Activated CD4-positive, alpha-beta T cell treated with anti-CD3 and anti-CD28 coated beads for 36 hours (primary cell): Measurements from ENCODE around the gene ABCC8. TPM values are rescaled to one million over a fixed set of nuclear protein-coding genes. Genes with fewer than 3 reads are reported as not detected.

Experiments used
- ATAC-seq: fragments of 200-7000 bp; cut with Tn5 transposase; one replicate; pipeline ENCODE4 v1.10.0; 2021; ENCODE audit warnings: mild to moderate bottlenecking, moderate library complexity
- CTCF ChIA-PET: fragments of 350-600 bp; sonication (Branson Sonifier 250); formaldehyde crosslinking; loops from one replicate; lab custom pipeline; 2021; ENCODE audit warnings: antibody characterized with exemption; lab: Charles Lee
- POLR2A ChIA-PET: fragments of 350-600 bp; sonication (Branson Sonifier 250); formaldehyde crosslinking; loops from one replicate; lab custom pipeline; 2021; ENCODE audit warnings: antibody characterized with exemption, inconsistent platforms; lab: Charles Lee
- DNase-seq: peaks from one replicate; pipeline ENCODE4 v3.0.0-alpha.2; 2020
- H3K27ac Mint-ChIP-seq: one replicate; pipeline ENCODE4 v1.8.0; 2021; ENCODE audit warnings: mixed read lengths
- H3K27me3 Mint-ChIP-seq: one replicate; pipeline ENCODE4 v1.8.0; 2021; ENCODE audit warnings: mixed read lengths
- H3K36me3 Mint-ChIP-seq: one replicate; pipeline ENCODE4 v1.8.0; 2021; ENCODE audit warnings: low read depth, mixed read lengths
- H3K4me1 Mint-ChIP-seq: one replicate; pipeline ENCODE4 v1.8.0; 2021; ENCODE audit warnings: mixed read lengths
- H3K4me3 Mint-ChIP-seq: one replicate; pipeline ENCODE4 v1.8.0; 2021; ENCODE audit warnings: mild to moderate bottlenecking, moderate library complexity, mixed read lengths
- H3K9me3 Mint-ChIP-seq: one replicate; pipeline ENCODE4 v1.8.0; 2021; ENCODE audit warnings: low read depth, mixed read lengths
- intact Hi-C, 2 experiments: fragments of 100-400 bp; cut with DNase I in 1 of 2; cut with micrococcal nuclease in 1 of 2; formaldehyde crosslinking; loops; one replicate each; pipeline versions ENCODE4 v1.14.2 to v1.15.1; 2022 to 2024; cut with DNase I, micrococcal nuclease
- total RNA-seq, 2 experiments: library from RNA; stranded (reverse); gene quantifications; one replicate each; pipeline ENCODE4 v1.2.3, GENCODE V29; 2021

ABCC8 gene
- total RNA-seq, 2 experiments from 2014 or later, result not detected

- H3K4me3 Mint-ChIP-seq, result no peak overlapping the region
- peaks cover 3% of the 10 kb centered on the region for H3K27me3 Mint-ChIP-seq
- no peak overlapping the region for H3K27ac Mint-ChIP-seq
- POLR2A ChIA-PET, result no interaction called here
- CTCF ChIA-PET, result interaction anchor here (1.0 kb wide), 1 partner anchor 10 kb away, joined by 4 read pairs; no protein-coding TSS in a partner anchor
- intact Hi-C loops, result no loop called here
- no peaks in the 10 kb centered on the region for H3K36me3 Mint-ChIP-seq
- no peak for DNase-seq
- H3K9me3 Mint-ChIP-seq, result no peaks in the 10 kb centered on the region
- no peaks in the 10 kb centered on the region for H3K4me1 Mint-ChIP-seq
- no peak for ATAC-seq
Measured at GRCh38 chr11:17515443-17516176, 39.0 kb upstream of the ABCC8 start.

GRCh38 chr11:17514476-17514875, 37.8 kb upstream of the ABCC8 start:
- DNase-seq, result no peak
- no peaks in the 10 kb centered on the region for H3K9me3 Mint-ChIP-seq
- H3K36me3 Mint-ChIP-seq, result no peaks in the 10 kb centered on the region
- no peaks in the 10 kb centered on the region for H3K4me1 Mint-ChIP-seq
- peaks cover 3% of the 10 kb centered on the region for H3K27me3 Mint-ChIP-seq
- ChIA-PET POLR2A (no interaction called here), CTCF (interaction anchor here (1.4 to 1.6 kb wide), 2 partner anchors 14 to 128 kb away, joined by 3 to 5 read pairs; no protein-coding TSS in a partner anchor)
- no peak overlapping the region for H3K4me3 Mint-ChIP-seq
- intact Hi-C loops, result no loop called here
- H3K27ac Mint-ChIP-seq, result no peak overlapping the region
- no peak for ATAC-seq

- H3K36me3 Mint-ChIP-seq, result no peaks in the 10 kb centered on the region
- ATAC-seq (peak; percentile 58), DNase-seq (peak; percentile 21)
- no peaks in the 10 kb centered on the region for H3K4me1 Mint-ChIP-seq
- CTCF ChIA-PET, result interaction anchor here (0.7 to 1.6 kb wide), 5 partner anchors 14 to 127 kb away, joined by 3 to 5 read pairs (median 3); partner anchors contain the start of gene KCNJ11
- H3K27ac Mint-ChIP-seq, result no peak overlapping the region
- no peak overlapping the region for H3K4me3 Mint-ChIP-seq
- H3K9me3 Mint-ChIP-seq, result no peaks in the 10 kb centered on the region
- intact Hi-C loops, result no loop called here
- peaks cover 6% of the 10 kb centered on the region for H3K27me3 Mint-ChIP-seq
- POLR2A ChIA-PET, result no interaction called here
Measured at GRCh38 chr11:17513853-17514252, 37.2 kb upstream of the ABCC8 start.

- intact Hi-C loops, result no loop called here
- ChIA-PET POLR2A (no interaction called here), CTCF (interaction anchor here (0.6 to 2.1 kb wide), 2 partner anchors 127 to 898 kb away, joined by 3 to 8 read pairs; no protein-coding TSS in a partner anchor)
- H3K4me1 Mint-ChIP-seq, result no peaks in the 10 kb centered on the region
- no peak overlapping the region for H3K4me3 Mint-ChIP-seq
- H3K9me3 Mint-ChIP-seq, result no peaks in the 10 kb centered on the region
- H3K27ac Mint-ChIP-seq, result no peak overlapping the region
- ATAC-seq (no peak), DNase-seq (no peak)
- no peaks in the 10 kb centered on the region for H3K36me3 Mint-ChIP-seq
- H3K27me3 Mint-ChIP-seq, result peaks cover 8% of the 10 kb centered on the region
Measured at GRCh38 chr11:17512101-17512500, 35.5 kb upstream of the ABCC8 start.

GRCh38 chr11:17511571-17511970, 34.9 kb upstream of the ABCC8 start:
- POLR2A ChIA-PET, result no interaction called here
- intact Hi-C loops, result no loop called here
- Mint-ChIP-seq H3K27me3 (peaks cover 7% of the 10 kb centered on the region), H3K4me3 (no peak overlapping the region), H3K4me1 (no peaks in the 10 kb centered on the region), H3K36me3 (no peaks in the 10 kb centered on the region), H3K27ac (no peak overlapping the region), H3K9me3 (no peaks in the 10 kb centered on the region)
- CTCF ChIA-PET, result interaction anchor here (0.6 to 2.1 kb wide), 3 partner anchors 127 to 1326 kb away, joined by 3 to 8 read pairs (median 3); no protein-coding TSS in a partner anchor
- ATAC-seq, result no peak
- no peak for DNase-seq

- Mint-ChIP-seq H3K9me3 (no peaks in the 10 kb centered on the region), H3K4me3 (no peak overlapping the region), H3K4me1 (no peaks in the 10 kb centered on the region), H3K36me3 (no peaks in the 10 kb centered on the region), H3K27me3 (peaks cover 7% of the 10 kb centered on the region), H3K27ac (no peak overlapping the region)
- ChIA-PET POLR2A (no interaction called here), CTCF (interaction anchor here (1.1 kb wide), 1 partner anchor 121 kb away, joined by 4 read pairs; no protein-coding TSS in a partner anchor)
- intact Hi-C loops, result no loop called here
- no peak for DNase-seq
- ATAC-seq, result no peak
Measured at GRCh38 chr11:17510507-17511206, 34.0 kb upstream of the ABCC8 start.

- H3K36me3 Mint-ChIP-seq, result no peaks in the 10 kb centered on the region
- no peaks in the 10 kb centered on the region for H3K9me3 Mint-ChIP-seq
- CTCF ChIA-PET, result interaction anchor here (0.5 to 6.4 kb wide), 8 partner anchors 10 to 408 kb away, joined by 3 to 99 read pairs (median 4); no protein-coding TSS in a partner anchor
- no peak for ATAC-seq
- POLR2A ChIA-PET, result no interaction called here
- H3K4me1 Mint-ChIP-seq, result no peaks in the 10 kb centered on the region
- intact Hi-C loops, result loop anchor here (10.0 kb wide), 1 partner anchor 564 kb away; no protein-coding TSS in a partner anchor
- no peak overlapping the region for H3K4me3 Mint-ChIP-seq
- H3K27me3 Mint-ChIP-seq, result peaks cover 8% of the 10 kb centered on the region
- no peak overlapping the region for H3K27ac Mint-ChIP-seq
- no peak for DNase-seq
Measured at GRCh38 chr11:17508791-17509190, 32.1 kb upstream of the ABCC8 start.

GRCh38 chr11:17508306-17508705, 31.7 kb upstream of the ABCC8 start:
- Mint-ChIP-seq H3K4me1 (no peaks in the 10 kb centered on the region), H3K27ac (no peak overlapping the region), H3K36me3 (no peaks in the 10 kb centered on the region), H3K27me3 (peaks cover 8% of the 10 kb centered on the region), H3K4me3 (no peak overlapping the region), H3K9me3 (no peaks in the 10 kb centered on the region)
- CTCF ChIA-PET, result interaction anchor here (0.9 to 6.4 kb wide), 11 partner anchors 9 to 279 kb away, joined by 3 to 99 read pairs (median 3); no protein-coding TSS in a partner anchor
- intact Hi-C loops, result loop anchor here (10.0 kb wide), 1 partner anchor 564 kb away; no protein-coding TSS in a partner anchor
- ATAC-seq (no peak), DNase-seq (no peak)
- POLR2A ChIA-PET, result no interaction called here

GRCh38 chr11:17507773-17508172, 31.1 kb upstream of the ABCC8 start:
- Mint-ChIP-seq H3K4me1 (no peaks in the 10 kb centered on the region), H3K36me3 (no peaks in the 10 kb centered on the region), H3K4me3 (no peak overlapping the region), H3K9me3 (no peaks in the 10 kb centered on the region), H3K27ac (no peak overlapping the region), H3K27me3 (peaks cover 7% of the 10 kb centered on the region)
- POLR2A ChIA-PET, result no interaction called here
- ATAC-seq (no peak), DNase-seq (no peak)
- CTCF ChIA-PET, result interaction anchor here (0.9 to 6.4 kb wide), 12 partner anchors 9 to 278 kb away, joined by 3 to 99 read pairs (median 3); no protein-coding TSS in a partner anchor
- intact Hi-C loops, result loop anchor here (10.0 kb wide), 1 partner anchor 563 kb away; no protein-coding TSS in a partner anchor

- intact Hi-C loops, result loop anchor here (10.0 kb wide), 1 partner anchor 562 kb away; no protein-coding TSS in a partner anchor
- Mint-ChIP-seq H3K36me3 (no peaks in the 10 kb centered on the region), H3K4me3 (no peak overlapping the region), H3K27ac (no peak overlapping the region), H3K4me1 (no peaks in the 10 kb centered on the region), H3K27me3 (peaks cover 7% of the 10 kb centered on the region), H3K9me3 (no peaks in the 10 kb centered on the region)
- ChIA-PET CTCF (interaction anchor here (0.6 to 6.4 kb wide), 11 partner anchors 9 to 310 kb away, joined by 3 to 99 read pairs (median 3); no protein-coding TSS in a partner anchor), POLR2A (no interaction called here)
- DNase-seq (no peak), ATAC-seq (no peak)
Measured at GRCh38 chr11:17506942-17507341, 30.3 kb upstream of the ABCC8 start.

GRCh38 chr11:17506314-17506713, 29.7 kb upstream of the ABCC8 start:
- H3K27ac Mint-ChIP-seq, result no peak overlapping the region
- POLR2A ChIA-PET, result interaction anchor here (0.5 to 1.1 kb wide), 2 partner anchors 117 to 372 kb away, joined by 3 to 6 read pairs; no protein-coding TSS in a partner anchor
- H3K4me1 Mint-ChIP-seq, result no peaks in the 10 kb centered on the region
- H3K9me3 Mint-ChIP-seq, result no peaks in the 10 kb centered on the region
- no peaks in the 10 kb centered on the region for H3K36me3 Mint-ChIP-seq
- no peak overlapping the region for H3K4me3 Mint-ChIP-seq
- intact Hi-C loops, result loop anchor here (10.0 kb wide), 1 partner anchor 562 kb away; no protein-coding TSS in a partner anchor
- CTCF ChIA-PET, result interaction anchor here (0.6 to 6.4 kb wide), 9 partner anchors 8 to 310 kb away, joined by 3 to 99 read pairs (median 3); partner anchors contain the start of gene KCNJ11
- ATAC-seq (no peak), DNase-seq (no peak)
- peaks cover 7% of the 10 kb centered on the region for H3K27me3 Mint-ChIP-seq
